NCI-H146 treated with DMSO at 0.1 percent for 48 hours (cell line): ENCODE results near the gene HOPX.
"Not testable (repeated sequence)": the region's sequence is repeated elsewhere in the genome, so short reads cannot be mapped to it uniquely, and the experiment has no call there.

Experiments used
- DNase-seq: peaks from one replicate; lab custom pipeline; 2025; ENCODE audit not compliant: unreplicated experiment; lab: John Stamatoyannopoulos, UW

Gene HOPX

DNA sequence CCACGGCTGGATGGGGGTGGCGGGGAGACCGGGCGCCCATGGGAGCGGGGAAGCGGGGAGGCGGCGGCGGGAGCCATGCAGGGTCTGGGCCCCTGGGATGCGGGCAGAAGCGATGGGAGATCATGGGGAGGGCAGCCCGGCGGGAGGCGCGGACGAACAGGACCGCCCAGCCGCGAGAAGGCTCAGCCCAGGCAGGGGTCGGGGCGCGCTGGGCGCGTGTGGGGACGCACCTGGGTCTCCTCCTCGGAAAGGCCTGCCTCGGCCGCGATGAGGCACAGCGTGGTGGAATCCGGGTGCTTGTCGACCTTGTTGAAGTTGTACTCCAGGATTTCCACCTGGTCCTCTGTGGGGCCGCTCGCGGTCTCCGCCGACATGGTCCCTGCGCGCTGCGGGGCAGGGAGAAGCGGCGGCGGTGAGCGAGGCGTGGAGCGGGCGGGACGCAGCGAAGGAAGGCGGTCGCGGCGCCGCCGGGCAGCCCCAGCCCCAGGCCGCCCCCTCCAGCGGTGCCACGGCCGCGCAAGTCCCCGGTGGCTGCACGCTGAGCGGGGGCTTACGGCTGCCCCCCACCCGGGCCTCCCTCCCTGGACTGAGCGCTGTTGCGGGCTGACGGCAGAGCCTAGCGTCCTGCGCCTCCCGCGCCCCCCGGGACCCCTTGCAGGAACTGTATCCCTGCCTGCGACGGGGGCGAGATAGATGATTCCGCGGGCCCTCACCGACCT is 25.3 kb downstream of the HOPX start:
- DNase-seq: no peak

- no peak for DNase-seq
Measured at GRCh38 chr4:56655209-56655626, 25.9 kb downstream of the HOPX start.

- DNase-seq: no peak
Measured at GRCh38 chr4:56654238-56654632, 26.9 kb downstream of the HOPX start.

- no peak for DNase-seq
Measured at GRCh38 chr4:56653461-56654237, 27.4 kb downstream of the HOPX start.

GRCh38 chr4:56652196-56652595 is 28.9 kb downstream of the HOPX start:
- no peak for DNase-seq

GRCh38 chr4:56651056-56651350 is 30.1 kb downstream of the HOPX start:
- no peak for DNase-seq

DNA sequence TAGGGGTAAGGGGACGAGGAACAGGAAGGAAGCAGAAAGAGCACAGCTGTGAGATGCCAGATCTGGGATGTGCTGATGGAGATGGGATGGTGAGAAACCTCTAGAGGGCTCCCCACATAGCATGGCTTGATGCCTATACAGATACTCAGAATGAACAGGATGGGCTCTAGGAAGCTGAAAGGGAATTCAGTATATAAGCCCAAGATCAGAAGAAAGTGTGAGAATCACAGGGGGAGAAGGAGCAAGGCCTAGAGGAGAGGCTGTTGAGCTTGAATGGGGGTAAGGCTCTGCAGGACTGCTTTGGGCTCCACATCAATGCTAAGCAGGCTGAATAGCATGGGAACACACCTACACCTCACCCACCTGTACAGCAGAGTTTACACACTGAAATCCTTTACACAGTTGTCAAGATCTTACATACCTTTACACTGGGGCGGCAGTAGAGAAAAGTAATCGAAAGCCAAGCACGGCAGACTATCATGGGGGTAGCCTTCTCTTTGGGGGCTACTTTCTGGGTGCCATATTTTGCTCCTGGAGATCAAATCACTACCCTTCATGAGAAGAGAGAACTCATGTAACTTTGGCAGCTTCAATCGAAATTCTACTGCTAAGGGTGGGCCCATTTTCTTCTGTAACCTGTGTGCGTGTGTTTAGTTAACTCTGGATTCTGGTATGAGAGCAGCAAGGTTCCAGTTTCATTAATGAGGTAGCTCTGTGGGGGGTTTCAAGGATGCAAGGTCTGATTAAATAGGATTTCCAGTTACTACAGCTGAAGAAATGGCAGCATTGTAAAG is 30.6 kb downstream of the HOPX start:
- no peak for DNase-seq

DNA sequence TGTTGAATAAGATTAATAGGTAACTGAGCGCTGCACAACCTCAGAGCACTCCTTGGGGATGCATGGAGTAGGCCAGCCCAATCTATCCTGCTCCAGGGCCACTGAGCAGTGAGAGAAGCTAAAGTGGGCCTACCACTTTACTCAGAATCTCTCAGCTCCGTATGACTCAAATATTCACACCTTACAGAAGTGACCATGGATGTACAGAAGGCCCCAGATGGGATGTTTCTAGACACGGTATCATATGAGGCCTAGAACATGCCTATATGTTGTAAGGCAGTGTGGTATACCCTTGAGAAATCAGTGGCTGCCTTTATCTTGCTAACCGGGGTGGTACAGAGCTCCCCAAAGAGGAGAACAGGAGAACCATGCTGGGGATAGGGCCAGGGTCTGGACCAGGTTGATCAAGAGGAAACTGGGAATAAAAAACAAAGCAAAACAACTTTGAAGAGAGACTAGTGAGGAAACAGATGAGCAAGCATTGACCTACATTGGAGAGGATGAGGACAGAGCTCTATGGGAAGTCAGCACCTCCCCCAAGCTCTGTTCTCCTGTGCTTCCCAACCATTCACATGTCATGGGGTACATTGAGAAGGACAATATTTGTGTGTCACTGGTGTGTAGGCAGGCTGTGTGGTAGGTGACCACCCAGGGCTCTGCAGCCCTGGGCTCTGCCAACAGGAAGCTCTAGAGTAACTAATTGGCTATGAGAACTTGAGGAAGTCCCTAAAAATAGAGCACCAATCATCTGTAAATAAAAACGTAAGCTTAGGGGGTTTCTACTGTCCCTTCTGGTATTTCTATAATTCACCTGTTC is 31.4 kb downstream of the HOPX start:
- DNase-seq: no peak

- no peak for DNase-seq
Measured at GRCh38 chr4:56648824-56649151, 32.3 kb downstream of the HOPX start.

- DNase-seq: no peak
Measured at GRCh38 chr4:56648021-56648823, 32.9 kb downstream of the HOPX start.

DNA sequence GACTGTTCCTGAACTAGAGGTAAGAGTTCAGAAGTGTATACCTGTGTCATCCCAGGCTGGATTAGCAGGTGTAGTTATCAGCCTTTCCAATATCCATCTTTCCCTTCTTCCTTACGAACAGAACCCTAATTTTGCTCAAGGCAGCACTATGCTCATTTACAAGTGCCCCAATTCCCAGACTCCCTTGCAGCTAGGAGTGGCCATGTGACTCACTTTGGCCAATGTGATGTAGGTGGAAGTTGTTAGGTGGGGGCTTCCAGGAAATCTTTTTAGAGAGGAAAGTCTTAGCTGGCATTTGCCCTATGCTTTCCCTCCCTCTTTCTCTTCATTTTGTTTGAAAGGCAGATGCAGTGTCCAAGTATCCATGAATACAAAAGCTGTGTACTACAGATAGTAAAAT is 34.8 kb downstream of the HOPX start:
- no peak for DNase-seq

- no peak for DNase-seq
Measured at GRCh38 chr4:56643596-56643995, 37.5 kb downstream of the HOPX start.

- DNase-seq: no peak
Measured at GRCh38 chr4:56641494-56642051, 39.5 kb downstream of the HOPX start.

DNA sequence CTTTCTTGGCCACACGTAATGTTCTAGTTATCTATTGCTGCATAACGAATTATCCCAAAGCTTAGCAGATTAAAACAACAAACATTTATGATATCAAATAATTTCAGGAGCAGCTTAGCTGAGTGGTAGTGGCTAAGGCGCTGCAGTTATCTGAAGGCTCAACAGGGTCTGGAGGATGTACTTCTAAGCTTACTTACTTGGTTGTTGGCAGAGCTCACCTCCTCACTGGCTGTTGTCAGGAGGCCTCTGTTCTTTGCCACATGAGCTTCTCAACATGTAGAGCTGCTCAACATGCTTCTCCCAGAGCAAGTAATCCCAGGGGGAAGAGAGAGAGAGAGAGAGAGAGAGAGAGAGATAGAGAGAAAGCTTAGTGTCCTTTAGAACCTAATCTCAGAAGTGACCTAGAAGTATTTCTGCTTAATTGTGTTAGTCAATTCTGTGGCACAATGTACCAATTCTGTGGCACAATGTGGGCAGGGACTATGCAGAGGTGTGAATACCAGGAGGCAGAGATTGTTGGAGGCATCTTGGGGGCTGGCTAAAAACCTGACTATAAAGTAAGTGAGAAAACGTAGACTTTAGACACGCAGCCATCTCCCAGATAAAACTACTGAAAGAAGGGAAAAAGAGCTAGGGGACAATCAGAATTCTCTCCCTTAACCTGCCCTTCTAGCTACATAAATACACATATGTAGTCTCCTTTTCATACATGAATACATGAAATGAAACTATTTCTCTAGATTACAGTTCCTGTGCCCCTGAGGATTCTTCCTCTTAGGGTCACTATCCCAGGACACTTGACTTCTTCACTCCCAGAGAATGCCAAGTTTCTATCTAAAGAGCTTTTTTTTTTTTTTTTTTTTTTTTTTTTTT is 40.2 kb downstream of the HOPX start:
- DNase-seq: no peak

DNA sequence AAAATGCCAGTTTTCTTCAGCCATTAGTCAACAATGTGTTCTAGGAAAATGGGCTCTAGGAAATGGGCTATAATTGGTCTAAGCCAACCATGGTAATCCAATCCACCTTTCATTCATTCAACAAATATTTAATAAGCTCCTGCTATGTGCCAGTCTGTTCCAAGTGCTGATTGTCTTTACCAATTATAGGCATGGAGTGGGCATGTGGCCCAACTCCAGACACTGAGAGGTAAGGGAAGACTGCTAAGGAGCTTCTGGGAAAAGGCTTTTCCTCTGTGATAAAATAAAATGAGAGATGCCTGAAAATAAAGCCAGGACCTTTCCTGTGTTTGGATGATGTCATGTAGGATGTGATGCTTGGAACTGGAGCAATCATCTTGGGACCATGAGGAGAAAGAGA is 43.3 kb downstream of the HOPX start:
- no peak for DNase-seq

- no peak for DNase-seq
Measured at GRCh38 chr4:56637154-56637553, 43.9 kb downstream of the HOPX start.

- not testable (repeated sequence) for DNase-seq
Measured at GRCh38 chr4:56634954-56635353, 46.1 kb downstream of the HOPX start.

- no peak for DNase-seq
Measured at GRCh38 chr4:56633486-56633885, 47.6 kb downstream of the HOPX start.
